Measurements from ENCODE around the gene SLC8A1.

Gene SLC8A1

DNA sequence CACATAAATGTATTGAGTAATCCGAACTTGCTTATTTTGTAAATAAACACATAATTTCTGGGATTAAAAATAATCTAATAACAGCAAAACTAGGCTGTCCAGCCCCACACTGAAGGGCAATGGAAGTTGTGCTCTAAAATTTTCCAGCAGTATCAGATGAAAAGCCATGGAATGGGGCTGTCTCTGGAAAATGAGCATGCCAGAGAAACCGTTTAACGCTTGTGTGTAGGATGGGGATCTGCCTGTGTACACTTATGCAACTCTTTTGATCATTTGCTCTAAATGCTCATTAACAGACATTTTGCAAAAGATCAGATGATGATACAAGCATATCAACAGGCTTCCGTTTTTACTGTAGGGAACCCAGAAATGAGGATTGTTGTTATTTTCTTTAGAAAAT, 177.6 kb downstream of the SLC8A1 start:
- DNase-seq, result no peak

DNA sequence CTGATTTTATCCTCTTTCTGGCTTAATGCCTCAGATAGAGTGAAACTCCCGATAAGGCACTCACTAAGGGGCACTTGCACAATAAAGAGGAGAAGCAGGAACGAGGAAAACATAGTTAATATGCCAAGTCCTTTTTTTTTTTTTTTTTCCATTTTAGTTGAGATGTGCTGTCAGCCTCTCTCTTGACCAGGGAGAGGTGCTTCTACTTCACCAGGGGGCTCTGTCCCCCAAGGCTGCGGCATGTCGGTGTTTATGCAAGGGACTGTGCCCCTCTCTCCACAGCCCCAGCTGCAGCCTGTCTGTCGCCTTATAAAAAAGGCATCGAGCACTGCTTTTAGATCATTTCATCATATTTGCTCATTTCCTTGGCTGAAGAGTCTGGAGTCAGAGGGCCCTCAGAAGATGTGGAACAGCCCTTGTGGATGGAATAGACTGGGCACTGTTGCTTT, 178.1 kb downstream of the SLC8A1 start:
- no peak for DNase-seq

DNA sequence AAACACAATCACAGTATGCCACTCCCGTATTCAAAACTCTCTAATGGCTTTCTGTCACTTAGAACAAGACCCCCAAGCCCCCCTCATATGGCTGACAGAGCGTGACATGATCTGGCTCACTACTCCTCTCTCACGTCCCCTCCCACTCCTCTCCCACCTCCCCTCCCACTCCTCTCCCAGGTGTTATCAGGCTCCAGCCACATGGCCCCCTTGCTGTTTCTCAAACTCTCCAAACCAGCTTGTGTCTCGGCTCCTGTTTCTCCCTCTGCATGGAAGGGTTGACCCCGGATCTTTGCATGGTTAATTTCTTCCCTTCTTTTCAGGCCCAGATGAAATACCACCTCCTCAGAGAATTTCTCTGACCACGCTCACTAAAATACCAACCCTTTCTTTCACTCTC, 180.8 kb downstream of the SLC8A1 start:
- no peak for DNase-seq

DNA sequence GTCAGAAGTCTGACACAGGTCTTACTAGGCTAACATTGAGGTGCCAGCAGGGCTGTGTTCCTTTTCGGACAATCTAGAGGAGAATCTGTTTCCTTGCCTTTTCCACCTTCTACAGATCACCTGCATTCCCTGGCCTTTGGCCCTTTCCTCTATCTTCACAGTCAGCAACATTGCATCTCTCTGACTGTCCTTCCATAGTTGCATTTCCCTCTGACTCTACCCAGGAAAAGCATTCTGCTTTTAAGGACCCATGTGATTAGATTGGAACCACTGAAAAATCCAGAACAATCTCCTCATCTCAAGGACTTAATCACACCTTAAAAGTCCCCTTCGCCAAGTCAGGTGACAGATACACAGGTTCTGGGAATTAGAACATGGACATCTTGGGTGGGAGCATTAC, 181.5 kb downstream of the SLC8A1 start:
- no peak for DNase-seq

DNA sequence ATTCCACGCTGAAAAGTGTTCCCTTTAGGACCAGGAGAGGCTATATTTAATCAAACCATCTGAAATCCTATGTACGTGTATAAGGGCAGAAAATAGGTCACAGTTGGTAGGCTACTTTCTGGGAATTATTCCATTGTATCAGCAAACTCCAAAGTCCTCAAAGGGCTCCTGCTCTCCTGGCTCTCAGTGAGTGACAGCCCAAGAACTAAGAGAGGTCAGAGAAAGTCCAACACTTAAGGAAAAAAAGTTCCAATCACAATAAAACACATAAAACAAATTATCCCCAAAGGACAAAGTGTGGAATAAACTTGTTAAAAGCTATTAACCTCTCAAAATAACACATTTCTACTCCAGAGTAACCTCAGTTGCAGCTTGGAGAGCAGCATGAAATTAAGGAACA, 183.3 kb downstream of the SLC8A1 start:
- DNase-seq, result no peak

GRCh38 chr2:40266201-40266600, 185.7 kb downstream of the SLC8A1 start:
- no peak for DNase-seq

DNA sequence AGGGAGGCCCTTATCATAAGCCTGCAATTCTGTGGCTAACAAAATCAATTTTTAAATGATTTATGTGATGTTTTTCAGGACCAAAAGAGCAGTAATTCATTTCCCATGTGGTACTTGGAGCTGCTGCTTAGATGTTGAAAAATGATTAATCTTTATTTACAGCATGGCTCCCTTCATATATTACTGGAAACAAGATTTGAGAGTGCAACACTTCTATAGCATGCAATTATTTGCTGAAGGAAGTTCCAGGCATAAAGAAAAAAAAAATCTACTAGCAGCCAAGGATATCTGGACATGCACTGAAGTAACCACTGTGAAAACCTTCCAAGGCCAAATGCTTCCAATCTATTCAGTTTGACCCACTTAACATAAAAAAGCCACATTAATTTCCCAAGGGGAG, 186.3 kb downstream of the SLC8A1 start:
- DNase-seq, result no peak

- DNase-seq, result no peak
These were observed 190.8 kb downstream of the SLC8A1 start for GRCh38 chr2:40261042-40261441.

DNA sequence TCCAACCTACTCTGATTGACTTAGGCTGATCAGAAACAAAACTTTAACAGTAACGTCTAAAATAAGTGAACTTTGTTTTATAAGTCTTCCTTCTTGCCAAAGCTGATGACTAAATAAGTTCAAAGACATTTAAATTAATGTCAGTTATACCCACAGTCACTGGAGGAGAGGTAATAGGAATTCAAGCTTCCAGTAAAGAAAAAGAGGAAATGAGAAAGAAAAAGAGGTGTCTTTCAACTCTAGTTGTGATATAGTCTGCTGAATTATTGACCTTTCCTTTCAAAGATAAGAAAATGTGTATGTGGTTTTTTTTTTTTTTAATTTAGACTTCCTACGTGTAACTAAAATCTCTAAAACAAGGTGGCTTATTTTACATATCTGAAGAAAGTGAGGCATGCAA, 191.5 kb downstream of the SLC8A1 start:
- DNase-seq, result no peak

DNA sequence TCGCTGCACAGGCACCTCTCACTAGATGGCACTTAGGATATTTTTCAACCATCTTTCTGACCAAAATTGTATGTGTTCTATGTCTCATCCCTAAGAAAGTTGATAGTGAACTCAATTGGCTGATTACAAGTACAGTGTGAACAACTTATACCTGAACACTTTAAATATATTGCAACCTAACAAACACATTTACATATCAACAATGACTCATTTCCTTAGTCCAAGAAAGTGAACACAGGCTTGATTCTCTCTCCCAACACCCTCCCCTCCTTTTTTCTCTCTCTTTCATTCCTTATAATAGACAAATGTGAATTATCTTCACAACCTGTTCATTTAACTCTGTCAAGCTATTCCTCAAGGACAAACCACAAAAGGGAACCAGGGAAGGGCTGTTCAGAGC, 192.0 kb downstream of the SLC8A1 start:
- DNase-seq, result no peak

- DNase-seq, result no peak
These were observed 193.8 kb downstream of the SLC8A1 start for GRCh38 chr2:40258135-40258457.

DNA sequence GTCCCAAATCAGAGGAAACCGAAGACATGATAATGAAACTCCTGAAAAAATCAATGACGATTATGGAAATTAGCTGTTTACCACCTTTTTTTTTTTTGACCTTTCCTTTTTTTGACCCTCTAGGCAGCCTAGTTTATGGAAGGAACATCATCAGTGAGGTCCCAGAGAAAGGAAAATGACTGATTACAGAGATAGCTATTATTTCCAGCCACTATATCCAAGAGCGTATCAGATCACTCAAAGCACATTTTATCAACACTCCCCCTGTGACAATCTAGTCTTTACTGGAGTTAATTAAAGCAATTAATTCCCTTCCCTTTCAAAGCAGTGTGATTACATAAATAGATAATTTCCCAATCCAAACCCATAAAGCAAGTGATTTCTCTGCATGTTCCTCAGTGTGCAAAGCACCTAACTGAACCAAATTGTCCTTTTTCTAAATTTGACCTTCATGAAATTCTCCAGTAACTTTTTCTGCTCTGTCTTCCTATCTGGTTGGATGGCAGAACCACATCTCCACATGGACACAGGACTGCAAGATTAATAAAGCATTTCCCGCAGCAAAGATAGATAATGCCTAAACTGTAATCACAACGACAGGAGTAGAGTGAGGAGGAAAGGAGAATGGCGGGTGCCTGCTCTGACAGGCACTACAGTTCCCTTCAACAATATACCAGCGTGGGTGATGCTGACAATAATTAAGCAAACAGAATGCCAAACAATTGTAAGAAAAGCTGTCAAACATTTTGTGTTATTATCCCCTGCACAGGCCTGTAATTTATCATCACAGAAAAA, 194.4 kb downstream of the SLC8A1 start:
- peak in 1 of 51 donors; percentile 13 for DNase-seq

- no peak for DNase-seq
These were observed 195.2 kb downstream of the SLC8A1 start for GRCh38 chr2:40256649-40257048.

DNA sequence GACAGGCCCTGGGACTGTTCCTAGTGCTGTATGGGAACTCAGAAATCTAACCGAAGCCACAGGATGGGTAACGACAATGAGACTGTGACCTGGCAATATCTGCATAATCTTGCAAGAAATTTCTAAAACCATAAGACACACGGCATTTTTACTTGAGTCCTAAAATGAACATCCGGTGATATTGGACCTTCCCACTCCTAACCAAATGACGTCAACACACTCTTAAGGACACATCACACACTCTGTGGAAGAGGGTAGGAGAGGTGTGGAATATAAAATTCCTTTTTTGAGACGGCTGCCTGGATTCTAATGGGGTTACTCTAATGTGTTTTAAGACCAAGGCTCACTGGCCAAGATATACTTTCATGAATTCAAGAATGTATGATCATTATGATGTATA, 195.9 kb downstream of the SLC8A1 start:
- DNase-seq, result no peak

- peak in 1 of 51 donors; percentile 32 for DNase-seq
These were observed 196.8 kb downstream of the SLC8A1 start for GRCh38 chr2:40255103-40255502.

DNA sequence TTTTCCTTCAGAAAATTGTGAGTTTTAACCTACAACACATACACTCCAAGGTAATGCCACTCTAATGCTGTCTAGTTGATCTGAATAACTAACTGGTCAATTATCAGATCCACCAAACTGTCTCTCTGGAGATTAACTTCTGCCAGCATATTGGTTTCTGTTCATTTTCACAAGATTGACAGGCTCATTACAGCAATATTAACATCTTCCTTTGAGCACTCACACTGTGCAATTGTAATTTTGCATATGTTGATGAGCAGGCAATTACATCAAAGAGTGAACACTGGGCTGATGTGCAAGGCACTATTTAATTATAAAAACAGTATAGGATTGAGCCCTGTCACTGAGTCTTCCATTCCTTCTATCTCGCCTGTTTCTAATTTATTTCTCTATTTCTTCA, 197.3 kb downstream of the SLC8A1 start:
- no peak for DNase-seq

DNA sequence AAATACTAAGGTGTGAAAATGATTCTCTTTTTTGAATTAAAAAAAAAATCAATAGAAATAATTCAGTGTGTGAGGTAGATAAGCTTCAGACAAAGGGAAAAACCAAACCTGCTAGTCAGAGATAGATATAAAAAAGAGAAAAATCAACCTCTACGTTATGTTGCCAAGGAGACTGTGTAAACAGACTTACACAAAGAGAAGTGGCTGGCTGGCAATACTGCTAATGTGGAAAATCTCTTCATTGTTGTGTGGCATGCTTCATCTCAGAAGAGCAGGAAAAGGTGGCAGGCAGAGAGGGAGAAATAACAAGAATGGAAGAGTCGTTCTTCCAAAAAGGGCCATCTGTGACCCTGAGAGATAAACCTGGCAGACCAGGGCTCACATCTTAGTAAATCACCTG, 200.8 kb downstream of the SLC8A1 start:
- no peak for DNase-seq

DNA sequence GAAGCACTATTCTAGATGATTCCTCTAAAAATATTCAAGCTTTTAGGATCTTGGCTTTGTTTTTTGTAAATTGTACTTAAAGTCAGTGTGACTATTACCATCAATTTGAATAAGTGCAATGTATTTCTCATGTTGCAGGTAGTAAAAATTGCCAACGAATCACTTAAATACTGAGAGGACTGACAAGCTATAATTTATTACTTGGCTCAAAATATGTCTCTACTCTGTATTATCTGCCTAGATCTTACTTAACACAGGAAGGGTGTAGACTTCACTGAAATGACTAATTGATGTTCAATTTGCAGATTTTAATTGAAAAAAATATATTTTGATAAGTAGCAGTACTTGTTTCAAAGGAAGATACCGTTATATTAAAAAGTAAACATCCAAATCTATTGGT, 202.3 kb downstream of the SLC8A1 start:
- no peak for DNase-seq

DNA sequence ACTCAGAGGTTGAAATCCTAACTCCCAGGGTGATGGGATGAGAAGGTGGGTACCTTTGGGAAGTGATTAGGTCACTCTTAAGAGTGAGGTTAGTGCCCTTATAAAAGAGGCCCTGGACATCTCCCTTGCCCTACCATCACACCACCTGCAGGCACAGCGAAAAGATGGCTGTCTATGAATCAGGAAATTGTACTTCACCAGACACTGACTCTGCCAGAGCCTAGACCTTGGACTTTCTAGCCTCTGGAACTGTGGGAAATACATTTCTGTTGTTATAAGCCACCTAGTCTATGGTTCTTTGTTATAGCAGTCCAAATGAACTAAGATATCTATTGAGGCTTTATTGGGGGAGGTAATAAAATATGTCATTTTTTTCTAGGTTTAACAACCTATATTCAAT, 203.6 kb downstream of the SLC8A1 start:
- DNase-seq, result no peak

GRCh38 chr2:40244675-40245074, 207.2 kb downstream of the SLC8A1 start:
- peak in 14 of 51 donors; percentile 3 to 24 (median 12) for DNase-seq

DNA sequence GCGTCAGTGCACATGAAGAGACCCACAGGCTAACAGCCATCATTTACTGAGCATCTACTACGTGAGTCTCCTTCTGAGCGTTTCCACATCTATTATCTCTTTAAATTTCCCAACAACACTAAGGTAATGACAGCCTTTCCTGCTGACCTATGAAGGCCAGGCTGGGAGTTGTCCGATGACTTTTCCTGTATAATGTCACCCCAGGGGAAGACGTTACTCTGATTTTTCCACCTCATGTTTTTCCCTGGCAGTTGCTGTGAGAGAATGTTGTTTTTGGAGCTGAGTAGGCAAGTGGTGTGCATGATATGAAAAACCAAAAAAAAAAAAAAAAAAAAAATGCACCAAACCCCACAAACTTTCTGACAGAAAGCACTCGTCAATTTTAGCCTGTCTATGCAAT, 207.6 kb downstream of the SLC8A1 start:
- DNase-seq, result no peak

DNA sequence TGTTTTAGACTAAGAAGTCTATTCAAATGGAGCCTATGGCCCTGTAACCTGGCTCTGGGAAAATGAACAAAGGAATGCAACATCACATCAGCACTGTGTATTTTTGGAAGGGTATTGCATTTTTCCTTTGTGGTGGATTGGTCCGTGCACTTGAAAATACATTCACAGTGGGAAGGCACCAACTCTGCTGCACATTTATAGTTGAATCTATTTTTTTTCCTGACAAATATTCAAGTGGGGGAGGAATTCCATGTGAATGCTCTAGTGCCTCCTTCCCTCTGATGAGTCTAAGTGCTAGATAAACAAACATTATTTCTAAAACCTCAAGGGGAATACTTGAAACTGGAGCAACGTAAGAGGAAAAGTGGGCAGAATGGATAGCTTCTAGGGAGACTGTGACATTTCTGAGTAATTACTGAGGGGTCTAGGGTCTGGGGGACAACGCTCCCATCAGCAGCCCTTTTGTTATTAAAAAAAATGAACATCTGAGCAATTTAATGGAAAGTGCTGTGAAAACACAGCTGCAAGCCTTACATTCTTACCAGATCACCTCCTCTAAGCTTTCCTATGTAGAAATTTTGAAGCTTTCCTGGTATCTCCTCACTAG, 208.2 kb downstream of the SLC8A1 start:
- no peak for DNase-seq

- no peak for DNase-seq
These were observed 209.6 kb downstream of the SLC8A1 start for GRCh38 chr2:40242315-40242714.

DNA sequence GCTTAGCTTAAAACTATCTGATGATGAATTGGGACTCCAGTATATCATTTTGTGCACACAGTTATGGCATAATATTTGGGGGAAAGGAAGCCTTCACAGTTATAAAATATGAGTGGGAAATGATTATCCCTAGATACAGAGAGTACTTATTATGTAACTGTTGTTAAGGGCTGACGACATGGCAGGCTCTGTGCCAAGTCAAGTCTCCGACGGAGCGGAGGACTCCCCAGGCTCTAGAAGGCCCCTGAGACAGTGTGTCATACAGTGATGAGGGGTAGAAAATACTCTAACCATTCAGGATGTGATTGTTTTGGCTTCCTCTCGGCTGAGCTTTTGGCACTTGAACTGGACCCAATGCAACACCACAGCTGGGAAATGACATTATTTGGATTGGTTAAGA, 211.8 kb downstream of the SLC8A1 start:
- peak in 8 of 51 donors; percentile 1 to 32 (median 17) for DNase-seq

All from hypothalamus (tissue), 51 donors.